Stimulated activated CD8-positive, alpha-beta memory T cell treated with anti-CD3 and anti-CD28 coated beads, Interleukin-2, amount 100 ng/mL, for 48 hours (primary cell): Measurements from ENCODE around the gene MC4R.
"Not testable (repeated sequence)": the region's sequence is repeated elsewhere in the genome, so short reads cannot be mapped to it uniquely, and the experiment has no call there.

ENCODE experiments used
- DNase-seq, 2 donors: peaks; one replicate each; pipeline ENCODE4 v3.0.0-alpha.2; 2020; ENCODE audit warnings: low read depth in 2 of 2

The MC4R gene

GRCh38 chr18:60372596-60372995, at the start of gene MC4R:
TSS of gene MC4R (minus strand) at chr18:60372775. CDS start at chr18:60372349, 426 bp downstream.
- no peak for DNase-seq

DNA sequence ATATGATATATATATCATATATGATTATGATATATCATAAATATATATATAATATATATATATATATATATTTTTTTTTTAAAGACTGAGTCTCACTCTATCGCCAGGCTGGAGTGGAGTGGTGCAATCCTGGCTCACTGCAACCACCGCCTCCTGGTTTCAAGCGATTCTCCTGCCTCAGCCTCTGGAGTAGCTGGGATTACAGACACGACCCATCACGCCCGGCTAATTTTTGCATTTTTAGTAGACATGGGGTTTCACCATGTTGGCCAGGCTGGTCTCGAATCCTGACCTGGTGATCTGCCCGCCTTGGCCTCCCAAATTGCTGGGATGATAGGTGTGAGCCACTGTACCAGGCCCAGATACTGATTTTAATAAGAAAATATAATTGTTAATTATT, 49.7 kb upstream of the MC4R start:
- DNase-seq, result not testable (repeated sequence)

GRCh38 chr18:60421356-60422118, 49.0 kb upstream of the MC4R start:
- DNase-seq, result no peak

GRCh38 chr18:60417946-60418345, 45.4 kb upstream of the MC4R start:
- DNase-seq, result no peak

DNA sequence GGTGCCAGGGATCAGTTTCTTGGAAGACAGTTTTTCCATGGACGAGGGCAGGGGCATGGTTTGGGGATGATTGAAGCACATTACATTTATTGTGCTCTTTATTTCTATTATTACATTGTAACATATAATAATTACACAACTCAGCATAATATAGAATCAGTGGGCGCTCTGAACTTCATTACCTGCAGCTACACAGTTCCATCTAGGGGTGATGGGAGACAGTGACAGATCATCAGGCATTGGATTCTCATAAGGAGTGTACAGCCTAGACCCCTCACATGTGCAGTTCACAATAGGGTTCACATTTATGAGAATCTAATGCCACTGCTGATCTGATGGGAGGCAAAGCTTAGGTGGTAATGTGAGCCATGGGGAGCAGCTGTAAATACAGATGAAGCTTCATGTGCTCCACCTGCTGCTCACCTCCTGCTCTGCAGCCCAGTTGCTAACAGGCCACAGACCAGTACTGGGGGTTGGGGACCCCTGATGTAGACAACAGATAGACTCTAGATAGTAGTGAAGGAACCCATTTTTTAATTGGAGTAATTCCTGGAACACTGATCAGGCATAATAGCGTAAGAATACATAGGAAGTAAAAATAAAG, 41.5 kb upstream of the MC4R start:
- DNase-seq, result no peak

GRCh38 chr18:60411715-60412114, 39.1 kb upstream of the MC4R start:
- DNase-seq, result no peak

GRCh38 chr18:60406721-60407120, 34.1 kb upstream of the MC4R start:
- DNase-seq, result no peak

- no peak for DNase-seq
These were observed 32.0 kb upstream of the MC4R start for GRCh38 chr18:60404486-60405085.

DNA sequence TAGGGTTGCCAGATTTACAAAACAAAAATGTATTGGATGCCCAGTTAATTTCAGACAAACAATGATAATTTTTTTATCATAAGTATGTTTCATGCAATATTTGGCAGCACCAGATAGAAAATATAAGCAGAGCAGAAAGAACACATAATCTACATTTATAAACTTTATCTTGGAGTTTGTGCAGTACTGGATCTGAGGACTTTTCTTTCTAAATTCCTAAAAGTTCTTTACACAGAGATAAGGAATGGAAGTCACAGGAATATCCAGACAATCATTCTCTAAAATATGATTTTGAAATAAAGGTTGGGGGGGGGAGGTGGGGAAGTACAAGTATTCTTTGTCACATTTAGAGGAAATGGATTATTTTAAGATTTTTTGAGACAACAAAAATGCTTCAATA, 28.8 kb upstream of the MC4R start:
- DNase-seq, result no peak

DNA sequence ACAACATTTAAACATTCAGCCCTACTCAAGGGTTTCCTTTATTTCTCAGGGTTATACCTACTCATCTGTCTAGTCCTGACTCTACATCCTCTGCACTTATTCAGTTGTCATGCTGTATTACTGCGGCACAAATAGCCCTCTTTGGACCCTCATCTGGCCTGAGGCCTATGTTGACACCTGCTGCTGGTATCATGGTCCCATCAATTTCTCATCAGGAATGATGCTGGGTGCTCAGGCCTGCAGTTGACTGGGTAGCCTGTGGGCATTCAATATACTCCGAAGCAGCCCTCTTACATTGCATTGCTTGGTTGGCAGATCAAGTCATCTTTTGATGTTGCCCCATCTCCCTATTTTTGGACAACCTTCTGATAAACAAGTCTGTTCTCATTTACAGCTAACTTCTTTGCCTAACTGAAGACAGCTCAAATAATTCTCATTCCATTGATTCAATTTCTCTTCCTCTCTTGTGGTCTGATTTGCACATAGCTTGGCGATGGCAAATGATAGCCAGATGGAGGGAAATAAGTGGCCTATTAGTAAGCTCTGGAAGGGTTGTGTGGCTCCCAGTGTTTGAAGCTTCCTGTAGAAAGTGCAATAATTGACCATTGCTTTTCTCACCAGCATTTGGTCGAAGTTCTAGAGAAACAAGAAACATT, 19.1 kb upstream of the MC4R start:
- no peak for DNase-seq

GRCh38 chr18:60389314-60389713, 16.7 kb upstream of the MC4R start:
- DNase-seq, result no peak

- no peak for DNase-seq
These were observed 13.1 kb upstream of the MC4R start for GRCh38 chr18:60385693-60386092.

GRCh38 chr18:60383893-60384292, 11.3 kb upstream of the MC4R start:
- DNase-seq, result no peak

DNA sequence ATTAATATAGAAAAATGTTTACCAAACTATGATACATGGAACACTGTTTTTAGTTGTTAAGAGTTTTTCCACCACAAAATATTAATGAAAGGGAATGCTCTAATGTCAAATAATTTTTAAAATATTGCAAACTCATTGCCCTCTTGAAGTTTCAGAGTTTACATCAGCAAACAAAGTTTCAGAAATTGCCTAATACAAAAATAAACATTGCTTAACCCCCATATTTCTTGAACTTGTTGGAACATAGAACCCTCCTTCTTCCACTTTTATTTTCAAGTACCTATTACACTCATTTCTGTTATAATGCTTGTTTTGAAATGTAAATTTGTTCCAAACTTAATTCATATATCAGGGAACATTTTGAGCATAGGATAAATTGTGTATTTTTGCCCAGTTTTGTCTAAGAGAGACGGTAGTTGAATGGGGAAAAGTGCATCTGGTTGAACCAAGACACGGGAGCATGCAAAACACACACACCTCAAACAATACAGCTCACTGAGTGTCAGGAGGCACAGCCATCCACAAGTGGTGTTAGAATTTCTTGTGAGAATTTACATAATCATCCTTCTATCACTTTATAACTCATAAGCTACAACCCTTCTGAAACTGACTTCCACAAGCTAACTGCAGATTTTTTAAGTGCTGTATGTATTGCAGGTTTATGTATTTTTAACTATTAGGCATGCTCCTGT, 5.3 kb upstream of the MC4R start:
- no peak for DNase-seq

- no peak for DNase-seq
These were observed 443 bp downstream of the MC4R start for GRCh38 chr18:60372132-60372531.

- DNase-seq, result no peak
These were observed 14.1 kb downstream of the MC4R start for GRCh38 chr18:60358516-60358915.

DNA sequence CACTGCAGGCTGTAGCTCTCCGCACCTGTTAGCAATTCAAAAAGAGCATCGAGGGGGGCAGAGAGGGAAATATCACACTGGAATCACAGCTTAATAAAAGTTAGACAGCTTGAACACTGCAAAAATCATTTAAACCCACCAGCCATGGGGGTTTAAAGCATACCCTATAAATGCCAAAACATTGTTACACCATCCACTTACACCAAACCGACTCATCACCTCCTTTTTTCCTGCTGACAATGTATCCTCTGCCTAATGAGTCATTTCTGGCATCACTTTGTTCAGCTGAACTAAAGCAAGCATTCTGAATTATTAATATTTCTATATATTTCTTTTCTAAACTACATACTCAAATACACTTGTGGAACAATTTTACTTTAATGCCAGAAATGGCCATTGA, 21.6 kb downstream of the MC4R start:
- DNase-seq, result no peak

GRCh38 chr18:60350150-60350549, 22.4 kb downstream of the MC4R start:
- no peak for DNase-seq

- no peak for DNase-seq
These were observed 25.0 kb downstream of the MC4R start for GRCh38 chr18:60347526-60348045.

GRCh38 chr18:60339018-60339417, 33.6 kb downstream of the MC4R start:
- DNase-seq, result no peak

DNA sequence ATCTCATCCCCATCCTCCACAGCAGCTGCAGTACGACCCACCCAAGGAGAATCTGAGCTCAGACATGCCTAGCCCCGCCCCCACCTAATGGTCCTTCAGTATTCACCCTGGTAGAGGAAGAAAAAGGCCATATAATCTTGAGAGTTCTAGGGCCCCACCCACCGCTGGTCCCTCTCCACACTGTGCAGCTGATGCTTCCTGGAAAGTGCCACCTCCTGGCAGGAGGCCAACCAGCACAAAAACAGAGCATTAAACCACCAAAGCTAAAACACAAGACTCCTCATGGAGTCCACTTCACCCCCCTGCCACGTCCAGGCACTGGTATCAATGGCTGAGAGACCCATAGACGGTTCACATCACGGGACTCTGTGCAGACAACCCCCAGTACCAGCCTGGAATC, 40.7 kb downstream of the MC4R start:
- DNase-seq, result no peak

DNA sequence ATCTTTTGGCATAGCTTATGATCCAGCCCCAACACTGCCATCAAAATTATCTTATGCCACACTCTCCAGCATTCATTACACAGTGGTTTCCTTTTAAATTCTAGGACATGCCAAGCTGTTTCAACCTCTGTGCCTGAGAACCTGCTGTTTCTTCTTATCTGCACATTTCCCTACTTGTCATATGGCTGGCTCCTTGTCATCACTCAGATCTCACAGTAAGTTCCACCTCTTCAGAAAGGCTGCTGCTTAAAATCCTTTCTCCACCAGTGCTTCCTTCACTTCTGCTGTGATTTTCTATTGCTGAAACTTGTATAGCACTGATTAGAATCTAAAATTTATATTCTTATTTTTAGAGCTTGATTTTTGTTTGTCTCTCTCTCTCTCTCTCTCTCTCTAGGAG, 43.4 kb downstream of the MC4R start:
- no peak for DNase-seq
